Bronchus fibroblast of lung (primary cell): Measurements from ENCODE around the gene PGAM1. TPM values are rescaled to one million over a fixed set of nuclear protein-coding genes. Genes with fewer than 3 reads are reported as not detected.

ENCODE experiments used
- total RNA-seq: library from RNA; depleted of rRNA; stranded (reverse); fragments of >200 nt; gene quantifications from 2 replicates; pipeline ENCODE4 v1.2.3, GENCODE V29; 2015

The PGAM1 gene
- 519 and 549 TPM in 2 replicates for total RNA-seq

DNA sequence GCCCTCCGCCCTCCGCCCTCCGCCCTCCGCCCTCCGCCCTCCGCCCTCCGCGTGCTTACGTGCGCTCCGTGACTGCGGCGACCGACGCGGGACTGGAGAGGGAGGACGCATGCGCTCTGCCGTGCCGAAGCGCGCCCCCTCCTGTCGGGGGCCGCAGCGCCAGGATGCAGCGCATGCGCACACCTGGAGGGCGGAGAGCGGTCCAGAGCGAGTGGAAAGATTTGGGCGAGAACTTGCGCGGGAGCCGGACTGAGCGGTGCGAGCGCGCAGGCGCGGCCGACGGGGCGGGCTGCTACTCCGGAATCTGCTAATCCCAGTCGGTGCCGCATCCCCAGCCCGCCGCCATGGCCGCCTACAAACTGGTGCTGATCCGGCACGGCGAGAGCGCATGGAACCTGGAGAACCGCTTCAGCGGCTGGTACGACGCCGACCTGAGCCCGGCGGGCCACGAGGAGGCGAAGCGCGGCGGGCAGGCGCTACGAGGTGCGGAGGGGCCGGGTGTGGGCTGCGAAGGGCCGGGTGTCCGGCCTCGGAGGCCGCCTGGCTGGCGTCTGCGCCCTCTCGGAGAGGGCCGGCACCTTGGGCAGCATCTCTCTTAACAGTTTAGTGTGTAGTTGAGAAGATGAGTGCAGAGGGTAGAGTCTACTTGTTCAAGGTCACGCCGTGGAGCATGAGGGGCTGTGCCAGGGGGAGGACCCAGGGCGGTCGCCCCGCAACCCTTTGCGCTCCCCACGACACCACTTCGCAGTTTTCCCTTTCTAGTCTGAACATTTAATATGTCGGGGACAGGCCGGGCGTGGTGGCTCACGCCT lies at the start of gene PGAM1:
PGAM1 (plus strand) TSS at position 228 of the 812 bp plus-strand sequence; CDS start at position 345, 117 bp downstream.

DNA sequence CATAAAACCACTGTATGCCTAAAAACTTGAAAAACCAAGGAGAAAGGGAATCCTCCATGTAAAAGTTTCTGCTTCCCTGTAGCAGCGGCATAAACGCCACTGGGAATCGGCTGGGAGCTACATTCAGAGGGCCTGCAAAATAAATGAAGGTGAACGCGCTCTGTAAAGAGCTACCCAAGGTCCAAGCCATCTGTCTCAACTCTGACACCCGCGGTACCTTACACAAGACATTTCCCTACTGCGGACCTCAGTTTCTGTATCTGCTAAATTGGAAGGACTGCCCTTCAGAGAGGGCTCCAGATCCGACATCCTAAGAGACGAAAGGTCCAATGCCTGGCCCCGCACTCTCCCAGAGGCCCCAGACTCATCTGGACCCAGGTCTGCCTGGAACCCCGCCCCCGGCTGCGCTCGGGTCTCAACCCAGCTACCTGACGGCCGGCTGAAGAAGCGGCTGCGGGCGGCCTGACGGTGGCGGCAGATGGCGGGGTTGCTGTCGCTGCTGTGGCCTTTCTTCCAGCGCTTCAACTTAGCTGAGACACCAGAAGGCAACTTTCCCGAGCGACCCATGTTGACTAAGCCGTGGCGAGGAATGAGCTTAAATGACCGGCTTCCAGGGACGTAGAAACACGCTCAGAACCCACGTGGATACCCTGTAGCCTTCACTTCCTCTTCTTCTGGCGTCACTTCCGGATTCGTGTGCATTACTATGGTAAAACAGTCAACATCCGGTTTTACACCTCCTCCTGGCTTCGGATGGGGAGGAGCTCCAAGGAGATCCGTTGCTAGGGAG lies 25.1 kb upstream of the PGAM1 start, which contains the start of gene RRP12:
RRP12 (minus strand) TSS at position 676 of the 790 bp plus-strand sequence; CDS start at position 567, 109 bp downstream.

GRCh38 chr10:97445722-97446639 lies 20.0 kb downstream of the PGAM1 start, which contains the start of the genes EXOSC1 and ZDHHC16:
Gene EXOSC1, minus strand, starts transcription at chr10:97446006. Its CDS starts 21 bp downstream, at chr10:97445985.
Gene ZDHHC16, plus strand, starts transcription at chr10:97446175. Its CDS starts 5,501 bp downstream, at chr10:97451676.

Other genes with a start within 250 kb of the PGAM1 start
- under 0.01 and 0.17 TPM in 2 replicates for gene SLIT1, start 240.2 kb upstream of the PGAM1 start, total RNA-seq
- gene ARHGAP19, start 133.6 kb upstream of the PGAM1 start, total RNA-seq: 11.3 and 16.5 TPM in 2 replicates
- gene FRAT1, start 106.9 kb upstream of the PGAM1 start, total RNA-seq: 1.0 and 1.6 TPM in 2 replicates
- 2.7 and 3.7 TPM in 2 replicates for gene FRAT2, start 91.5 kb upstream of the PGAM1 start, total RNA-seq
- gene RRP12, start 24.9 kb upstream of the PGAM1 start, total RNA-seq: 20.7 and 21.0 TPM in 2 replicates
- 55.8 and 65.1 TPM in 2 replicates for gene EXOSC1, start 19.8 kb downstream of the PGAM1 start, total RNA-seq
- gene ZDHHC16, start 20.0 kb downstream of the PGAM1 start, total RNA-seq: 54.1 and 54.3 TPM in 2 replicates
- gene MMS19, start 72.2 kb downstream of the PGAM1 start, total RNA-seq: 97.0 and 103 TPM in 2 replicates
- gene UBTD1, start 72.7 kb downstream of the PGAM1 start, total RNA-seq: 19.5 and 20.2 TPM in 2 replicates
- 0.89 and 1.0 TPM in 2 replicates for gene ANKRD2, start 146.6 kb downstream of the PGAM1 start, total RNA-seq
- gene HOGA1, start 158.2 kb downstream of the PGAM1 start, total RNA-seq: 0.67 and 1.0 TPM in 2 replicates
- not detected in 2 replicates for gene C10orf62, start 163.5 kb downstream of the PGAM1 start, total RNA-seq
- gene MORN4, start 207.3 kb downstream of the PGAM1 start, total RNA-seq: 6.2 and 9.4 TPM in 2 replicates
- gene PI4K2A, start 214.5 kb downstream of the PGAM1 start, total RNA-seq: 22.2 and 22.3 TPM in 2 replicates